ENCODE measurements around the gene ABHD5.

ABHD5 gene

GRCh38 chr3:43726521-43726920 is 35.8 kb downstream of the ABHD5 start:
- DNase-seq: no peak

- no peak for DNase-seq
Observed at GRCh38 chr3:43727930-43728329, 37.2 kb downstream of the ABHD5 start.

GRCh38 chr3:43728476-43728875 is 37.7 kb downstream of the ABHD5 start:
- DNase-seq: no peak

- DNase-seq: no peak
Observed at GRCh38 chr3:43728947-43729346, 38.2 kb downstream of the ABHD5 start.

- DNase-seq: no peak
Observed at GRCh38 chr3:43729707-43730414, 39.1 kb downstream of the ABHD5 start.

GRCh38 chr3:43732747-43733425 is 42.1 kb downstream of the ABHD5 start:
- DNase-seq: no peak

GRCh38 chr3:43733459-43734384 is 43.0 kb downstream of the ABHD5 start:
- no peak for DNase-seq

GRCh38 chr3:43734685-43735084 is 43.9 kb downstream of the ABHD5 start:
- no peak for DNase-seq

GRCh38 chr3:43735618-43736017 is 44.9 kb downstream of the ABHD5 start:
- no peak for DNase-seq

- DNase-seq: no peak
Observed at GRCh38 chr3:43736558-43737440, 46.1 kb downstream of the ABHD5 start.

GRCh38 chr3:43738305-43738704 is 47.6 kb downstream of the ABHD5 start:
- DNase-seq: no peak

GRCh38 chr3:43742920-43743319 is 52.2 kb downstream of the ABHD5 start:
- no peak for DNase-seq

GRCh38 chr3:43747641-43748040 is 56.9 kb downstream of the ABHD5 start:
- no peak for DNase-seq

GRCh38 chr3:43748179-43748578 is 57.4 kb downstream of the ABHD5 start:
- no peak for DNase-seq

GRCh38 chr3:43748645-43749044 is 57.9 kb downstream of the ABHD5 start:
- no peak for DNase-seq

- no peak for DNase-seq
Observed at GRCh38 chr3:43752905-43753304, 62.2 kb downstream of the ABHD5 start.

- no peak for DNase-seq
Observed at GRCh38 chr3:43753741-43754715, 63.3 kb downstream of the ABHD5 start.

- no peak for DNase-seq
Observed at GRCh38 chr3:43755516-43756200, 64.9 kb downstream of the ABHD5 start.

GRCh38 chr3:43757666-43758321 is 67.1 kb downstream of the ABHD5 start:
- no peak for DNase-seq

- DNase-seq: no peak
Observed at GRCh38 chr3:43758592-43759225, 68.0 kb downstream of the ABHD5 start.
